ENCODE results near the gene GRIN2D.

Gene GRIN2D

DNA sequence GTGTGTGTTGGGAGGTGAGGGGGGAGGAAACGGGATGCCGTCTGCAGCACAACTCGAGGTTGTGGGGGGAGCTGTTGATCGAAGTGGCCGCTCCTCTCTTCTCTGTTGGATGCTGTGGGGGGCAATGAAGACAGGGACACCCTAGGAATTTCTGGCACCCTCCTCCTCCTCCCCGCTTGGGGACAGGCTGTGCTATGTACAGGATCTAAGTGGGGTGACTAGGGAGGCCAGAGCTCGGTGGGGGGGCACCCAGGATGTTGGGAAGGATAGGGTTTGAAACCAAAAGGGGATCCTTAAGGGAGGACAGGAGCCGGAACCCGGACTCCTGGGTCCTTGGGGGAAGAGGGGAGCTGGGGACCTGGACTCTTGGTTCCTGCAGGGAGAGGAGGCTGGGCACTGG, 2.0 kb downstream of the GRIN2D start:
- Histone ChIP-seq H3K36me3 (ENCODE audit: insufficient read depth, low read length) (no peaks in the 10 kb centered on the region; the same call in 1 of the 2 replicates), H3K79me2 (ENCODE audit: insufficient read depth, low read length) (peaks cover 9% of the 10 kb centered on the region), H3K4me1 (ENCODE audit: insufficient read depth, low read length) (peaks cover 9% of the 10 kb centered on the region), H3K27ac (ENCODE audit: low read length) (no peak overlapping the region), H3K4me3 (ENCODE audit: low read depth in 1 of 2, low read length in 2 of 2) (no peak overlapping the region), H3K27me3 (ENCODE audit: insufficient read depth, low read length, poor library complexity) (peaks cover 45% of the 10 kb centered on the region), H3K4me2 (ENCODE audit: insufficient read depth, low read length) (no peak overlapping the region), H4K20me1 (ENCODE audit: insufficient read depth, low read length) (no peaks in the 10 kb centered on the region), H2AFZ (ENCODE audit: low read depth, low read length) (no peak overlapping the region), H3K9me3 (ENCODE audit: insufficient read depth, low read length, severe bottlenecking) (no peaks in the 10 kb centered on the region), H3K9ac (ENCODE audit: low read depth, low read length) (no peak overlapping the region)
- DNase-seq (no peak), ATAC-seq (ENCODE audit: insufficient read depth, low read depth) (no peak)
- TF ChIP-seq, protein P1, sequence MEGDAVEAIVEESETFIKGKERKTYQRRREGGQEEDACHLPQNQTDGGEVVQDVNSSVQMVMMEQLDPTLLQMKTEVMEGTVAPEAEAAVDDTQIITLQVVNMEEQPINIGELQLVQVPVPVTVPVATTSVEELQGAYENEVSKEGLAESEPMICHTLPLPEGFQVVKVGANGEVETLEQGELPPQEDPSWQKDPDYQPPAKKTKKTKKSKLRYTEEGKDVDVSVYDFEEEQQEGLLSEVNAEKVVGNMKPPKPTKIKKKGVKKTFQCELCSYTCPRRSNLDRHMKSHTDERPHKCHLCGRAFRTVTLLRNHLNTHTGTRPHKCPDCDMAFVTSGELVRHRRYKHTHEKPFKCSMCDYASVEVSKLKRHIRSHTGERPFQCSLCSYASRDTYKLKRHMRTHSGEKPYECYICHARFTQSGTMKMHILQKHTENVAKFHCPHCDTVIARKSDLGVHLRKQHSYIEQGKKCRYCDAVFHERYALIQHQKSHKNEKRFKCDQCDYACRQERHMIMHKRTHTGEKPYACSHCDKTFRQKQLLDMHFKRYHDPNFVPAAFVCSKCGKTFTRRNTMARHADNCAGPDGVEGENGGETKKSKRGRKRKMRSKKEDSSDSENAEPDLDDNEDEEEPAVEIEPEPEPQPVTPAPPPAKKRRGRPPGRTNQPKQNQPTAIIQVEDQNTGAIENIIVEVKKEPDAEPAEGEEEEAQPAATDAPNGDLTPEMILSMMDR (IDR thresholded peaks at IDR 0.05; ENCODE audit: borderline replicate concordance, extremely low read depth, low read length, poor library complexity, severe bottlenecking), result no peak
- TF ChIP-seq EZH2 (IDR thresholded peaks at IDR 0.05; ENCODE audit: borderline replicate concordance, low read depth, low read length, severe bottlenecking), result no peak

DNA sequence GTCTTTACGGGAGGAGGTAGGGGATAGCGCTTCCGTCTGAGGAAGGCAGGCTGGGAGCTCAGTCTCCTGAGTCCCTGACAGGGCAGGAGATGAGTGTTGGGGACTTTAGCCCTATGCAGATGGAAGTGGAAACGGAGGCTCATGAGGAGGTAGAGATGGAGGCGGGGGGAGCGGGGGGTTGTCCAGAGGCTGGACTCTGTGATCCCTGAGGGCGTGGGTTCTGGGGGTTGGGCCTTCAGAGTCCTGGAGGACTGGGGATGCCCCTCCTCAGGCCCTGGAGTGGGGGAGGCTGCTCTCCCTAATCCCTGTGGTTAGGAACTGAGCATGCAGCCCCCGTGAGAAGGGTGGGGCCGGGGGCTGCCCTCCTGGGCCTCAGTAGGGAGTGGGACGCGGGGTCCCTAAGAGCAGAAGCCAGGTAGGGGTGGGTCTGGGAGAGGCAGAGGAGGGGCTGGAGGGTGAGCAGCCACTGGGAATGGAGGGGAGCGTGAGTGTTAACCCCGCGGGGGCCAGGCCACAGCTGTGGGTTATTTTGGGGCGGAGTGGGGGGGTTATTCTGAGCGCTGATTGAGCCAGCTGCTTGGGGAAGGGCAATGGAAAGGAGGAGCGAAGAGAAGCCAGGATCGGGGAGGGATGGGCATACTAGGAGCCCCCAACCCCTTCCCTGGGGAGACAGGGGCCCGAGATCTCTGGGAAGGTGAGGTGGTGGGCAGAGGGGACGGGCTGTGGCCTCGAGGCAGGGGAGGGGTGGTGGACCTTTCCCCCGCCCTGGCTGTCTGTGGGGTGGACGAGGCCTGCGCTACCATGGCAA, 2.8 kb downstream of the GRIN2D start:
- H4K20me1 ChIP-seq (ENCODE audit: insufficient read depth, low read length), result no peaks in the 10 kb centered on the region
- H3K4me3 ChIP-seq (ENCODE audit: low read depth in 1 of 2, low read length in 2 of 2), result no peak overlapping the region
- H3K9me3 ChIP-seq (ENCODE audit: insufficient read depth, low read length, severe bottlenecking), result no peaks in the 10 kb centered on the region
- no peak overlapping the region for H2AFZ ChIP-seq (ENCODE audit: low read depth, low read length)
- H3K36me3 ChIP-seq (ENCODE audit: insufficient read depth, low read length), result no peaks in the 10 kb centered on the region; the same call in 1 of the 2 replicates
- H3K27me3 ChIP-seq (ENCODE audit: insufficient read depth, low read length, poor library complexity), result peaks cover 45% of the 10 kb centered on the region
- peaks cover 9% of the 10 kb centered on the region for H3K4me1 ChIP-seq (ENCODE audit: insufficient read depth, low read length)
- peaks cover 2% of the 10 kb centered on the region for H3K79me2 ChIP-seq (ENCODE audit: insufficient read depth, low read length)
- H3K9ac ChIP-seq (ENCODE audit: low read depth, low read length), result no peak overlapping the region
- no peak overlapping the region for H3K4me2 ChIP-seq (ENCODE audit: insufficient read depth, low read length)
- no peak for TF ChIP-seq EZH2 (IDR thresholded peaks at IDR 0.05; ENCODE audit: borderline replicate concordance, low read depth, low read length, severe bottlenecking)
- TF ChIP-seq, protein P1 (IDR thresholded peaks at IDR 0.05; ENCODE audit: borderline replicate concordance, extremely low read depth, low read length, poor library complexity, severe bottlenecking), result no peak
- ATAC-seq (ENCODE audit: insufficient read depth, low read depth) (no peak), DNase-seq (no peak)
- no peak overlapping the region for H3K27ac ChIP-seq (ENCODE audit: low read length)

DNA sequence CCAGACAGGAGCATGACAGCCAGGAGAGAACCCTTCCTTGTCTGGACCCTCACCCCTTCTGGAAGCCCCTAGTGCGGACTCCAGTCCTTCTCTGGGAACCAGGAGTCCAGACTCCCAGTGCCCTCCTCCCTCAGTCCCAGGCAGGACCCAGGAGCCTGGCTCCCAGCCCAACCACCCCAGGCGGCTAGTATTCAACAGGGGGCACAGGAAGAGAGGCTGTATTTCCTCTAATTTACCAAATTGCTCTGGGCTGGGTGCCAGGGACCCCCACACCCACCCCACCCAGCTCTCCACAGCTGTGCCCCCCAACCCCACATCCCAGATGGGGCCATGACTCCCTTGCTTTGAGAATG, 3.3 kb downstream of the GRIN2D start:
- peaks cover 45% of the 10 kb centered on the region for H3K27me3 ChIP-seq (ENCODE audit: insufficient read depth, low read length, poor library complexity)
- TF ChIP-seq, protein P1 (IDR thresholded peaks at IDR 0.05; ENCODE audit: borderline replicate concordance, extremely low read depth, low read length, poor library complexity, severe bottlenecking), result no peak
- TF ChIP-seq EZH2 (IDR thresholded peaks at IDR 0.05; ENCODE audit: borderline replicate concordance, low read depth, low read length, severe bottlenecking), result no peak
- H3K4me1 ChIP-seq (ENCODE audit: insufficient read depth, low read length), result peaks cover 5% of the 10 kb centered on the region
- H3K9ac ChIP-seq (ENCODE audit: low read depth, low read length), result no peak overlapping the region
- no peak overlapping the region for H3K4me2 ChIP-seq (ENCODE audit: insufficient read depth, low read length)
- DNase-seq, result no peak
- no peaks in the 10 kb centered on the region for H4K20me1 ChIP-seq (ENCODE audit: insufficient read depth, low read length)
- H3K79me2 ChIP-seq (ENCODE audit: insufficient read depth, low read length), result no peaks in the 10 kb centered on the region
- no peak overlapping the region for H3K4me3 ChIP-seq (ENCODE audit: low read depth in 1 of 2, low read length in 2 of 2)
- no peak overlapping the region for H3K27ac ChIP-seq (ENCODE audit: low read length)
- no peak for ATAC-seq (ENCODE audit: insufficient read depth, low read depth)
- no peaks in the 10 kb centered on the region for H3K9me3 ChIP-seq (ENCODE audit: insufficient read depth, low read length, severe bottlenecking)
- H2AFZ ChIP-seq (ENCODE audit: low read depth, low read length), result no peak overlapping the region
- no peaks in the 10 kb centered on the region for H3K36me3 ChIP-seq (ENCODE audit: insufficient read depth, low read length)
